ENCODE data around the gene PDGFRB.

The PDGFRB gene

DNA sequence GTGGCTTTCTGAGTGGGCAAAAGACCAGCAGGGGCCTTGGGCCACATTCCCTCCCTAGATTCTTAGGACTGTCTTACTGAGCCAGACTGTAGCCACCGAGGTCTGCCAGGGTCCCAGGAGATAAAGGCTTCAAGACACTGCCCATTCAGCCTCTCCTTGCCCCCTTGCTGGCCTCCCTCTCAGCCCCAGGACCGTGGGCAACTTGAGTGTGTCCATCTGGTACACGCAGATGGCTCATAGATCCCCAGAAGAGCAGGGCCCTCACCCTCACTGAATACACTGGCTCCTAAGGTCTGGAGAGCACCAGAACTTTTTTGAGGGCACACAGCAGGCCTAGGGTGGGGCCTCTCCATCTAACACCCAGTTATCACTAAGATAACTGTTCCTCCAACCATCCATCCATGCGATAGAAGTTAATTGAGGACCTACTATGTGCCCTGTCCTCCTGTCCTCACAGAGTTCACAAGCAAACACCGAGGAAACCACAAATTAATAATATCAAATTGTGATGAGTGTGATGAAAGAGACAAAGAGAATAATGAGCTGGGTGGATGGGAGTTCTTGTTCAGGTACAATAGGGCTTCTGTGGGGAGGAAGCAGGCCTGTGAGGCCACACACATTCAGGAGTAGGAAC is 4.9 kb upstream of the PDGFRB start:
- DNase-seq (ENCODE audit: low read depth) = no peak
- TF ChIP-seq, protein P1, sequence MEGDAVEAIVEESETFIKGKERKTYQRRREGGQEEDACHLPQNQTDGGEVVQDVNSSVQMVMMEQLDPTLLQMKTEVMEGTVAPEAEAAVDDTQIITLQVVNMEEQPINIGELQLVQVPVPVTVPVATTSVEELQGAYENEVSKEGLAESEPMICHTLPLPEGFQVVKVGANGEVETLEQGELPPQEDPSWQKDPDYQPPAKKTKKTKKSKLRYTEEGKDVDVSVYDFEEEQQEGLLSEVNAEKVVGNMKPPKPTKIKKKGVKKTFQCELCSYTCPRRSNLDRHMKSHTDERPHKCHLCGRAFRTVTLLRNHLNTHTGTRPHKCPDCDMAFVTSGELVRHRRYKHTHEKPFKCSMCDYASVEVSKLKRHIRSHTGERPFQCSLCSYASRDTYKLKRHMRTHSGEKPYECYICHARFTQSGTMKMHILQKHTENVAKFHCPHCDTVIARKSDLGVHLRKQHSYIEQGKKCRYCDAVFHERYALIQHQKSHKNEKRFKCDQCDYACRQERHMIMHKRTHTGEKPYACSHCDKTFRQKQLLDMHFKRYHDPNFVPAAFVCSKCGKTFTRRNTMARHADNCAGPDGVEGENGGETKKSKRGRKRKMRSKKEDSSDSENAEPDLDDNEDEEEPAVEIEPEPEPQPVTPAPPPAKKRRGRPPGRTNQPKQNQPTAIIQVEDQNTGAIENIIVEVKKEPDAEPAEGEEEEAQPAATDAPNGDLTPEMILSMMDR (IDR thresholded peaks at IDR 0.05; ENCODE audit: insufficient read depth, low read depth, low read length, missing control alignments) = no peak
- H3K4me3 ChIP-seq (ENCODE audit: low read depth, low read length) = no peak overlapping the region

DNA sequence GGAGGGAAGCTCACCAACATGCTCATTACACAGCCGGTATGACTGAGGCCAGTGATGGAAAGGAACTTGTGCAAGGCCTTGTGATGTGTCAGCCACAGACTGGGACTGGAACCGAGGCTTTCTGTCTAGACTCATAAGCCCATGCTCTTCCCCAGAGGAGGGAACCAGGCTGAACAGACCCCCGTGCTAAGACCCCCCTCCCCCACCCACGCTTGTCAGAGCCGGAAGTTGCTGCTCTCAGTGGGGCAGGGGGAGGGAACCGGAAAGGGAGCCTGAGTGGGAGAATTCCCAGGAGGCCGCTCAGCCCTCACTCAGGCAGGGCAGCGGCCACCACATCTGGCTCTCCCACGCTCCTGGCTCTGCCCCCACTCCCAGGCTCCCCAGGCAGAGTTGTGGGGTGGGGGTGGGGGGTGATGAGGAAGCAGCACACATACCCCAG is 4.1 kb upstream of the PDGFRB start:
- peak; percentile 43 for DNase-seq (ENCODE audit: low read depth)
- TF ChIP-seq, protein P1 (IDR thresholded peaks at IDR 0.05; ENCODE audit: insufficient read depth, low read depth, low read length, missing control alignments) = no peak
- no peak overlapping the region for H3K4me3 ChIP-seq (ENCODE audit: low read depth, low read length)

DNA sequence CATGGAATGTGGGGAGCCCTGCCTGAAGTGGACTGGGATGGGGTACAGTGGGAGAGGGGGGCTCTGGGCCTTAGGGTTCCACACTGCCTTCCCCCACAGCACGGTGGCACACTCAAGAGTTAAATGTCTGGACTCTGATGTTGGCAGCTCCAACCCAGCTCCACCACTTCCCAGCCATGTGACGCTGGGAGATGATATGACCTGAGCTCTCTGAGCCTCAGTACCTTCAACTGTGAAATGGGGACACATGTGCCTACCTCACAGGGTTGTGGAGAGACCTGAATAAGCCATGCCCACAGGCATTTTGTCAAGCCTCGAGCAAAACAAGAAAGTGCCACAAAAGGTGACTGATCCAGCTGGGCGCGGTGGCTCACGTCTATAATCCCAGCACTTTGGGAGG is 3.4 kb upstream of the PDGFRB start:
- TF ChIP-seq, protein P1 (IDR thresholded peaks at IDR 0.05; ENCODE audit: insufficient read depth, low read depth, low read length, missing control alignments) = no peak
- H3K4me3 ChIP-seq (ENCODE audit: low read depth, low read length) = no peak overlapping the region
- no peak for DNase-seq (ENCODE audit: low read depth)

DNA sequence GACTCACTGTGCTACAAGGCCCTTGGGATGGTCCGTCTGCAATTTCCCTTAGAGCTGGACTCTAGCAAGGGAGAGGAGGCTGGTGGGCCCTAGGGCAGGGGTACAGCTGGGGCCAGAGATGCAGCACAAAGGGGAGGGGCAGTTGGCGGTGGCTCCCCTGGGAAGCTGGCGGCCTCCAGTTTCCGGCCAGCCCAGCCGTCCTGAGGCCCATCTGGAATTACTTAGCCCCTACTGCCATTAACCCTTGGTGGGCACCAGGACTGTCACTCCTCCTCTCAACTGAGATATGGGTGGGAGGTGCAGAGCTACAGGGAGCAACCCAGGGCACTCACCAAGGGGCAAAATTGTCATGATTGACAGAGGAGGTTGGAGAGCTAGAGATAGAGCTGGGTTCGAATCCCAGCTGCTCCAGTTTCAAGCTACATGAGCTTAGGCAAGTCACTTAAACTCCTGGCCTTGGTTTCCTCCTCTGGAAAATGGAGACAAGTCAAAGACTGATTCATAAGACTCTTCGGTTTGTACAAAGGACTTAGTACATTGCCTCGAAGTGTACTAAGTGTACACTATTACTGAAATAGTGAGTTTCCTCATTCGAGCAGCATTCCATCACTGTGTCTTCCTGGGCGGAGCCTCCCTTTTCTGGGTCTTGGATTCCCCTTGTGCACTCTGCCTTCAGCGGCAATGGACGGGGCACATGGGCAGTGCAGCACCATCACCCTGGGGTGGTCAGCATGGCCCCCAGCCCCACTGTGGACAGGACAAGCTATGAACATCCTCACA is 2.7 kb upstream of the PDGFRB start:
- DNase-seq (ENCODE audit: low read depth) = no peak
- H3K4me3 ChIP-seq (ENCODE audit: low read depth, low read length) = no peak overlapping the region
- TF ChIP-seq, protein P1 (IDR thresholded peaks at IDR 0.05; ENCODE audit: insufficient read depth, low read depth, low read length, missing control alignments) = no peak

DNA sequence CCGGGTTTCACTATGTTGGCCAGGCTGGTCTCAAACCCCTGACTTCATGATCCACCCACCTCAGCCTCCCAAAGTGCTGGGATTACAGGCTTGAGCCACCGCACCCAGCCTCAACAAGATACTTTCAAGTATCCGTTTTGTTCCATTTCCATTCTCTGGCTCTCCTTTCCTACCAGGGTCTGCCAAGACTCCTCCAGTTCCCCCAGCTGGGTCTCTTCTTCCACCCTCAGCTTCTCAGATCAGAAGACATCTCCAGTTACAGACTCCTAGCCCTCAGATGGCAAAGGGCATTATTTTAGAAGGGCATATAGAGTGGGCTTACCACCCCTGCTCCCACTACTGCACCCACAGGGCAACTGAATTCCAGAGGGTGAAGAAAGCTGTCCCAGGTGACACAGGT is 1.5 kb upstream of the PDGFRB start:
- TF ChIP-seq, protein P1 (IDR thresholded peaks at IDR 0.05; ENCODE audit: insufficient read depth, low read depth, low read length, missing control alignments) = no peak
- no peak for DNase-seq (ENCODE audit: low read depth)
- H3K4me3 ChIP-seq (ENCODE audit: low read depth, low read length) = no peak overlapping the region

DNA sequence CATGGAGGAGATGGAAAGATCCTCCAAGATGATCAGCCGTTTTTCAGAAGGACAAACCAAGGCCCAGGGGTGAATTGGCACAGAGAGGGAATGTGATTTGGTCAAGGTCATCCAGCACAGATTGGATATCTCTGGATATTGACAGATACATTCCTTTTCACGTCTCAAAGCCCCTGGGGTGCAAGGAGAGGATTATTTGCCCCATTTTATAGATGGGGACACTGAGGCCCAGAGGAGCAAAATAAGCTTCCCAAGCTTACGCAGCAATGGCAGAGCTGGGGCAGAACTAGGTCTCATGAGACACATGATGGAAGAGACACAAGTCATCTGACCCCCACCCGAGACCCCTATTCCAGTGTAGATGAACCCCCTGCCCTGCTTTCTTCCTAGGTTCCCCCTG is 895 bp upstream of the PDGFRB start:
- no peak overlapping the region for H3K4me3 ChIP-seq (ENCODE audit: low read depth, low read length)
- TF ChIP-seq, protein P1 (IDR thresholded peaks at IDR 0.05; ENCODE audit: insufficient read depth, low read depth, low read length, missing control alignments) = no peak
- DNase-seq (ENCODE audit: low read depth) = no peak
